Glutamatergic neuron (in vitro differentiated cells): ENCODE measurements around the gene DHX58. TPM values are rescaled to one million over a fixed set of nuclear protein-coding genes. Genes with fewer than 3 reads are reported as not detected.
"Not testable (repeated sequence)": the region's sequence is repeated elsewhere in the genome, so short reads cannot be mapped to it uniquely, and the experiment has no call there.

Experiments
- DNase-seq: peaks from one replicate; pipeline ENCODE4 v3.0.0; 2022
- H3K27ac Mint-ChIP-seq: one replicate; pipeline ENCODE4 v1.8.0; 2020; ENCODE audit warnings: mild to moderate bottlenecking, mixed read lengths, inconsistent platforms; ENCODE audit not compliant: unreplicated experiment
- H3K27me3 Mint-ChIP-seq: one replicate; pipeline ENCODE4 v1.8.0; 2020; ENCODE audit warnings: mild to moderate bottlenecking, moderate library complexity, mixed read lengths, inconsistent platforms; ENCODE audit not compliant: unreplicated experiment
- H3K36me3 Mint-ChIP-seq: one replicate; pipeline ENCODE4 v1.8.0; 2020; ENCODE audit warnings: mild to moderate bottlenecking, mixed read lengths, inconsistent platforms; ENCODE audit not compliant: unreplicated experiment
- H3K4me1 Mint-ChIP-seq: one replicate; pipeline ENCODE4 v1.8.0; 2020; ENCODE audit warnings: mild to moderate bottlenecking, low read depth, mixed read lengths, inconsistent platforms; ENCODE audit not compliant: unreplicated experiment
- H3K4me3 Mint-ChIP-seq: one replicate; pipeline ENCODE4 v1.8.0; 2020; ENCODE audit warnings: mild to moderate bottlenecking, mixed read lengths, inconsistent platforms; ENCODE audit not compliant: unreplicated experiment
- H3K9me3 Mint-ChIP-seq: one replicate; pipeline ENCODE4 v1.8.0; 2020; ENCODE audit warnings: mild to moderate bottlenecking, moderate library complexity, mixed read lengths, inconsistent platforms; ENCODE audit not compliant: unreplicated experiment
- CTCF ChIP-seq: fragments of 200-600 bp; sonication (generic); IDR thresholded peaks from one replicate; pipeline ENCODE4 v1.5.0; 2021; ENCODE audit not compliant: partially characterized antibody, unreplicated experiment
- total RNA-seq: library from RNA; stranded (reverse); fragmentation: NEBNext Ultra II Directional; extraction: Animal tissue kit (Norgen Biotek cat#: 25700); gene quantifications from one replicate; pipeline ENCODE4 v1.2.1, GENCODE V29; 2021; ENCODE audit not compliant: unreplicated experiment

The DHX58 gene
- total RNA-seq, 1 donor from 2014 or later, result 0.42 TPM

- Mint-ChIP-seq H3K9me3 (peaks cover 4% of the 10 kb centered on the region), H3K4me1 (peaks cover 8% of the 10 kb centered on the region), H3K4me3 (peak overlapping the region; percentile 99), H3K27me3 (peaks cover 2% of the 10 kb centered on the region), H3K36me3 (no peaks in the 10 kb centered on the region), H3K27ac (peak overlapping the region; percentile 90)
- no peak for DNase-seq
- no peak for TF ChIP-seq CTCF
Observed at GRCh38 chr17:42153919-42154742, 41.6 kb upstream of the DHX58 start.

GRCh38 chr17:42146911-42147607 is 34.5 kb upstream of the DHX58 start:
- no peak for TF ChIP-seq CTCF
- Mint-ChIP-seq H3K4me3 (no peak overlapping the region), H3K27me3 (peaks cover 2% of the 10 kb centered on the region), H3K9me3 (no peaks in the 10 kb centered on the region), H3K36me3 (no peaks in the 10 kb centered on the region), H3K4me1 (peaks cover 11% of the 10 kb centered on the region), H3K27ac (no peak overlapping the region)
- DNase-seq, result no peak

- not testable (repeated sequence) for H3K4me3 Mint-ChIP-seq, H3K36me3 Mint-ChIP-seq, DNase-seq, H3K9me3 Mint-ChIP-seq, H3K27ac Mint-ChIP-seq, H3K27me3 Mint-ChIP-seq
- peaks cover 26% of the 10 kb centered on the region for H3K4me1 Mint-ChIP-seq
Observed at GRCh38 chr17:42143138-42143537, 30.6 kb upstream of the DHX58 start.

GRCh38 chr17:42142371-42142896 is 29.9 kb upstream of the DHX58 start:
- no peak overlapping the region for H3K4me3 Mint-ChIP-seq
- no peaks in the 10 kb centered on the region for H3K9me3 Mint-ChIP-seq
- H3K4me1 Mint-ChIP-seq, result peaks cover 26% of the 10 kb centered on the region
- H3K27ac Mint-ChIP-seq, result no peak overlapping the region
- no peak for DNase-seq
- TF ChIP-seq CTCF, result no peak
- H3K27me3 Mint-ChIP-seq, result peaks cover 2% of the 10 kb centered on the region
- no peaks in the 10 kb centered on the region for H3K36me3 Mint-ChIP-seq

- Mint-ChIP-seq H3K27ac (no peak overlapping the region), H3K36me3 (no peaks in the 10 kb centered on the region), H3K9me3 (no peaks in the 10 kb centered on the region), H3K4me3 (no peak overlapping the region), H3K4me1 (peaks cover 24% of the 10 kb centered on the region), H3K27me3 (no peaks in the 10 kb centered on the region)
- no peak for TF ChIP-seq CTCF
- DNase-seq, result no peak
Observed at GRCh38 chr17:42141382-42141781, 28.9 kb upstream of the DHX58 start.

- not testable (repeated sequence) for H3K4me3 Mint-ChIP-seq, H3K36me3 Mint-ChIP-seq, H3K27me3 Mint-ChIP-seq, H3K9me3 Mint-ChIP-seq, H3K27ac Mint-ChIP-seq, DNase-seq
- peaks cover 24% of the 10 kb centered on the region for H3K4me1 Mint-ChIP-seq
Observed at GRCh38 chr17:42140690-42141089, 28.2 kb upstream of the DHX58 start.
